ENCODE results near the gene MT1E. TPM values are rescaled to one million over a fixed set of nuclear protein-coding genes. Genes with fewer than 3 reads are reported as not detected.

Gene MT1E
- total and polyA plus RNA-seq, 4 experiments from 2014 or later, result 6.8 to 16.0 TPM; not detected in 2

GRCh38 chr16:56623637-56624036 is 1.9 kb upstream of the MT1E start:
- H3K4me1 Mint-ChIP-seq, result peaks cover 11 to 18% (median 12%) of the 10 kb centered on the region in 4 donors
- peak overlapping the region in 1 of 8 donors; percentile 22 for H3K4me3 Mint-ChIP-seq
- H3K36me3 Mint-ChIP-seq, result no peaks in the 10 kb centered on the region
- CTCF ChIA-PET (ENCODE audit: partially characterized antibody), result interaction anchor here (0.8 to 1.8 kb wide), 6 partner anchors 8 to 53 kb away, joined by 3 to 9 read pairs (median 3); no protein-coding TSS in a partner anchor
- Histone ChIP-seq H3K36me3 (ENCODE audit: insufficient read depth, low read length) (no peaks in the 10 kb centered on the region), H3K27me3 (ENCODE audit: insufficient read depth, low read length) (peaks cover 9% of the 10 kb centered on the region), H3K4me3 (ENCODE audit: low read length in 2 of 2) (no peak overlapping the region), H3K9me3 (ENCODE audit: control insufficient read depth in 1 of 2, low read length in 2 of 2) (no peaks in the 10 kb centered on the region), H3K27ac (ENCODE audit: low read depth, low read length) (no peak overlapping the region), H3K4me1 (ENCODE audit: insufficient read depth, low read length) (peaks cover 14% of the 10 kb centered on the region)
- POLR2A ChIA-PET (ENCODE audit: partially characterized antibody), result interaction anchor here (0.6 to 3.6 kb wide), 6 partner anchors 14 to 358 kb away, joined by 3 to 15 read pairs (median 4); partner anchors contain the start of genes MT1A, MT1X and MT2A
- no peak for DNase-seq
- intact Hi-C loops (cut with micrococcal nuclease), result no loop called here
- no peak overlapping the region for H3K27ac Mint-ChIP-seq
- H3K9me3 Mint-ChIP-seq, result no peaks in the 10 kb centered on the region
- peaks cover 0 to 24% of the 10 kb centered on the region in 2 donors for H3K27me3 Mint-ChIP-seq

DNA sequence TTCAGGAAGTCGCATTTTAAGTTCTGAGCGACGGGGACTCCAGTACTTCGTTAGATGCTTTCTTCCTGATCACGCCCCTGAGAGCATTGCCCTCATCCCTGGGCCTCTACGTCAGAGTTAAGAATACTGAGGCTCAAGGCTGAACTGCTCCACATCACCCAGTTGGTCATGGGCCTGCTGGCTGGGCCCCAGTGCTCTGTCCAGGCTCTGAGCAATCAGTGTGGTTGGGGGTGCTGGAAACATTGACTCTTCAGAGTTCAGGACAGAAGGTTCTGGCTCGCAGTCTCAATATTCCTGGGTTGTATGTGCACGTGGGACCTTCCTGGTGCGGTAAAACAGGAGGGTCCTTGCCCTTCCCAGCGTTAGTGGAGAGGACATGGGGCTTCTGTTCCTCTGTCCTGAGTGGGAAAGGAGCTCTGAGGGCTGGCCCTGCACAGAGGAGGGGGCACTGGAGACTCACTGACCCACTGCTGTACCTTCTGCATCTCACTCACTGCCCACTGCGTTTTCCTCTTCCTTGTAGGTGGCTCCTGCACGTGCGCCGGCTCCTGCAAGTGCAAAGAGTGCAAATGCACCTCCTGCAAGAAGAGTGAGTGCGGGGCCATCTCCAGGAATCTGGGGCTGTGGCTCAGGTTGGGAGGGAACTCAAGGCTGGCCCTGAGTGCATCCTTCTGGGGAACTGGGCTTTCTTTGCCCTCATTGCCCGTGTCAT is 518 bp downstream of the MT1E start:
- H3K4me1 Mint-ChIP-seq, result peaks cover 11 to 18% (median 12%) of the 10 kb centered on the region in 4 donors
- H3K36me3 ChIP-seq (ENCODE audit: insufficient read depth, low read length), result no peaks in the 10 kb centered on the region
- H3K9me3 Mint-ChIP-seq, result no peaks in the 10 kb centered on the region
- CTCF ChIA-PET (ENCODE audit: partially characterized antibody), result interaction anchor here (1.0 to 2.1 kb wide), 4 partner anchors 17 to 76 kb away, joined by 3 to 10 read pairs (median 4); no protein-coding TSS in a partner anchor
- peak overlapping the region; percentile 79 to 95 (median 88) for H3K4me3 Mint-ChIP-seq
- H3K9me3 ChIP-seq (ENCODE audit: control insufficient read depth in 1 of 2, low read length in 2 of 2), result no peaks in the 10 kb centered on the region
- POLR2A ChIA-PET (ENCODE audit: partially characterized antibody), result interaction anchor here (0.9 to 3.6 kb wide), 6 partner anchors 10 to 21 kb away, joined by 3 to 15 read pairs (median 4); partner anchors contain the start of genes MT1A and MT2A
- DNase-seq, result no peak
- no peaks in the 10 kb centered on the region for H3K36me3 Mint-ChIP-seq
- H3K27me3 Mint-ChIP-seq, result peaks cover 5 to 37% of the 10 kb centered on the region in 2 donors
- peak overlapping the region; percentile 48 to 68 for H3K4me3 ChIP-seq (ENCODE audit: low read length in 2 of 2)
- H3K27ac Mint-ChIP-seq, result peak overlapping the region; percentile 7 to 89 (median 77)
- H3K4me1 ChIP-seq (ENCODE audit: insufficient read depth, low read length), result peaks cover 14% of the 10 kb centered on the region
- H3K27ac ChIP-seq (ENCODE audit: low read depth, low read length), result no peak overlapping the region
- intact Hi-C loops (cut with micrococcal nuclease), result no loop called here
- H3K27me3 ChIP-seq (ENCODE audit: insufficient read depth, low read length), result peaks cover 10% of the 10 kb centered on the region

GRCh38 chr16:56626685-56627084 is 1.1 kb downstream of the MT1E start:
- H3K36me3 ChIP-seq (ENCODE audit: insufficient read depth, low read length), result no peaks in the 10 kb centered on the region
- peaks cover 14% of the 10 kb centered on the region for H3K4me1 ChIP-seq (ENCODE audit: insufficient read depth, low read length)
- Mint-ChIP-seq H3K36me3 (no peaks in the 10 kb centered on the region), H3K4me1 (peaks cover 11 to 20% (median 13%) of the 10 kb centered on the region in 4 donors), H3K4me3 (peak overlapping the region in 3 of 8 donors; percentile 53 to 95 (median 88)), H3K27ac (no peak overlapping the region), H3K9me3 (no peaks in the 10 kb centered on the region), H3K27me3 (peaks cover 11 to 42% of the 10 kb centered on the region in 2 donors)
- H3K9me3 ChIP-seq (ENCODE audit: control insufficient read depth in 1 of 2, low read length in 2 of 2), result no peaks in the 10 kb centered on the region
- POLR2A ChIA-PET (ENCODE audit: partially characterized antibody), result interaction anchor here (3.6 kb wide), 1 partner anchor 18 kb away, joined by 15 read pairs; the partner anchor contains the start of gene MT2A
- H3K27me3 ChIP-seq (ENCODE audit: insufficient read depth, low read length), result peaks cover 16% of the 10 kb centered on the region
- no peak for DNase-seq
- CTCF ChIA-PET (ENCODE audit: partially characterized antibody), result interaction anchor here (1.9 kb wide), 1 partner anchor 17 kb away, joined by 5 read pairs; no protein-coding TSS in a partner anchor
- H3K27ac ChIP-seq (ENCODE audit: low read depth, low read length), result no peak overlapping the region
- intact Hi-C loops (cut with micrococcal nuclease), result no loop called here
- no peak overlapping the region for H3K4me3 ChIP-seq (ENCODE audit: low read length in 2 of 2)

GRCh38 chr16:56628486-56629350 is 3.1 kb downstream of the MT1E start:
- H3K27me3 Mint-ChIP-seq, result peaks cover 18 to 57% of the 10 kb centered on the region in 2 donors
- no peaks in the 10 kb centered on the region for H3K9me3 Mint-ChIP-seq
- intact Hi-C loops (cut with micrococcal nuclease), result no loop called here

GRCh38 chr16:56629531-56629930 is 4.0 kb downstream of the MT1E start:
- Mint-ChIP-seq H3K27me3 (peaks cover 25 to 61% of the 10 kb centered on the region in 2 donors), H3K4me3 (no peak overlapping the region)
- POLR2A ChIA-PET (ENCODE audit: partially characterized antibody), result interaction anchor here (1.5 kb wide), 1 partner anchor 13 kb away, joined by 3 read pairs; no protein-coding TSS in a partner anchor

More at GRCh38 chr16:56628486-56629350, 3.1 kb downstream of the MT1E start:
- no peak overlapping the region for H3K4me3 Mint-ChIP-seq
- H3K36me3 Mint-ChIP-seq, result no peaks in the 10 kb centered on the region
- ChIA-PET CTCF (ENCODE audit: partially characterized antibody) (interaction anchor here (1.2 to 1.5 kb wide), 2 partner anchors 28 to 52 kb away, joined by 4 to 5 read pairs; no protein-coding TSS in a partner anchor), POLR2A (ENCODE audit: partially characterized antibody) (no interaction called here)
- Histone ChIP-seq H3K4me3 (ENCODE audit: low read length in 2 of 2) (no peak overlapping the region), H3K9me3 (ENCODE audit: control insufficient read depth in 1 of 2, low read length in 2 of 2) (no peaks in the 10 kb centered on the region), H3K36me3 (ENCODE audit: insufficient read depth, low read length) (no peaks in the 10 kb centered on the region), H3K4me1 (ENCODE audit: insufficient read depth, low read length) (peaks cover 25% of the 10 kb centered on the region), H3K27me3 (ENCODE audit: insufficient read depth, low read length) (peaks cover 30% of the 10 kb centered on the region), H3K27ac (ENCODE audit: low read depth, low read length) (no peak overlapping the region)
- peaks cover 15 to 30% (median 21%) of the 10 kb centered on the region in 4 donors for H3K4me1 Mint-ChIP-seq
- no peak overlapping the region for H3K27ac Mint-ChIP-seq
- DNase-seq, result no peak

DNA sequence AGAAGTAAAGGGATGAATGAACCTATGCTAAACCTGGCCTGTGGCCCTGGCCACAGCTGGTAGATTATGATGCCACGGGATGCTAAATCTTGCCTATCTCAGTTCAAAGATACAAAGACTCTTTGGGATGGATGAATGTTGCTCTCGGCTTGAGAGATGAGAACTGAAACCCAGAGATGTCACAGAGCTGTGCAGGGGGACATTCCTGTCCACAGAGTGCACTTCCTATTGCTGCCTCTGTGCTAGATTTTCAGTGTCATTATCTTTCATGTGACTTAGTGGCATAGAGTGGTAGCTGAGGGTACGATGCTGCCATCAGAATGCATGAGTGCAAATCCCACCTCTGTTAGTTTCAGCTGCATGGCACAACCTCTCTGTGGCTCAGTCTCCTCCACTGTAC is 4.6 kb downstream of the MT1E start:
- Mint-ChIP-seq H3K27me3 (peaks cover 30 to 63% of the 10 kb centered on the region in 2 donors), H3K4me1 (peaks cover 15 to 35% (median 22%) of the 10 kb centered on the region in 4 donors), H3K9me3 (no peaks in the 10 kb centered on the region), H3K36me3 (no peaks in the 10 kb centered on the region), H3K27ac (no peak overlapping the region), H3K4me3 (no peak overlapping the region)
- ChIA-PET POLR2A (ENCODE audit: partially characterized antibody) (interaction anchor here (0.6 to 1.5 kb wide), 3 partner anchors 12 to 301 kb away, joined by 3 read pairs; no protein-coding TSS in a partner anchor), CTCF (ENCODE audit: partially characterized antibody) (interaction anchor here (0.9 kb wide), 1 partner anchor 26 kb away, joined by 3 read pairs; no protein-coding TSS in a partner anchor)
- Histone ChIP-seq H3K27me3 (ENCODE audit: insufficient read depth, low read length) (peaks cover 41% of the 10 kb centered on the region), H3K4me1 (ENCODE audit: insufficient read depth, low read length) (peaks cover 26% of the 10 kb centered on the region), H3K36me3 (ENCODE audit: insufficient read depth, low read length) (no peaks in the 10 kb centered on the region), H3K27ac (ENCODE audit: low read depth, low read length) (no peak overlapping the region), H3K4me3 (ENCODE audit: low read length in 2 of 2) (no peak overlapping the region), H3K9me3 (ENCODE audit: control insufficient read depth in 1 of 2, low read length in 2 of 2) (no peaks in the 10 kb centered on the region)
- intact Hi-C loops (cut with micrococcal nuclease), result no loop called here
- DNase-seq, result no peak

More at GRCh38 chr16:56629531-56629930, 4.0 kb downstream of the MT1E start:
- Histone ChIP-seq H3K27ac (ENCODE audit: low read depth, low read length) (no peak overlapping the region), H3K9me3 (ENCODE audit: control insufficient read depth in 1 of 2, low read length in 2 of 2) (no peaks in the 10 kb centered on the region), H3K4me3 (ENCODE audit: low read length in 2 of 2) (no peak overlapping the region), H3K36me3 (ENCODE audit: insufficient read depth, low read length) (no peaks in the 10 kb centered on the region), H3K4me1 (ENCODE audit: insufficient read depth, low read length) (peaks cover 25% of the 10 kb centered on the region), H3K27me3 (ENCODE audit: insufficient read depth, low read length) (peaks cover 35% of the 10 kb centered on the region)
- peaks cover 13 to 33% (median 20%) of the 10 kb centered on the region in 4 donors for H3K4me1 Mint-ChIP-seq
- H3K9me3 Mint-ChIP-seq, result no peaks in the 10 kb centered on the region
- CTCF ChIA-PET (ENCODE audit: partially characterized antibody), result no interaction called here
- peak overlapping the region in 1 of 7 donors; percentile 41 for H3K27ac Mint-ChIP-seq
- intact Hi-C loops (cut with micrococcal nuclease), result no loop called here
- DNase-seq, result no peak
- no peaks in the 10 kb centered on the region for H3K36me3 Mint-ChIP-seq
